ENCODE measurements around the gene AMN1. TPM values are rescaled to one million over a fixed set of nuclear protein-coding genes. Genes with fewer than 3 reads are reported as not detected.

The AMN1 gene
- total RNA-seq, 1 experiment from 2014 or later, result 26.9 TPM

DNA sequence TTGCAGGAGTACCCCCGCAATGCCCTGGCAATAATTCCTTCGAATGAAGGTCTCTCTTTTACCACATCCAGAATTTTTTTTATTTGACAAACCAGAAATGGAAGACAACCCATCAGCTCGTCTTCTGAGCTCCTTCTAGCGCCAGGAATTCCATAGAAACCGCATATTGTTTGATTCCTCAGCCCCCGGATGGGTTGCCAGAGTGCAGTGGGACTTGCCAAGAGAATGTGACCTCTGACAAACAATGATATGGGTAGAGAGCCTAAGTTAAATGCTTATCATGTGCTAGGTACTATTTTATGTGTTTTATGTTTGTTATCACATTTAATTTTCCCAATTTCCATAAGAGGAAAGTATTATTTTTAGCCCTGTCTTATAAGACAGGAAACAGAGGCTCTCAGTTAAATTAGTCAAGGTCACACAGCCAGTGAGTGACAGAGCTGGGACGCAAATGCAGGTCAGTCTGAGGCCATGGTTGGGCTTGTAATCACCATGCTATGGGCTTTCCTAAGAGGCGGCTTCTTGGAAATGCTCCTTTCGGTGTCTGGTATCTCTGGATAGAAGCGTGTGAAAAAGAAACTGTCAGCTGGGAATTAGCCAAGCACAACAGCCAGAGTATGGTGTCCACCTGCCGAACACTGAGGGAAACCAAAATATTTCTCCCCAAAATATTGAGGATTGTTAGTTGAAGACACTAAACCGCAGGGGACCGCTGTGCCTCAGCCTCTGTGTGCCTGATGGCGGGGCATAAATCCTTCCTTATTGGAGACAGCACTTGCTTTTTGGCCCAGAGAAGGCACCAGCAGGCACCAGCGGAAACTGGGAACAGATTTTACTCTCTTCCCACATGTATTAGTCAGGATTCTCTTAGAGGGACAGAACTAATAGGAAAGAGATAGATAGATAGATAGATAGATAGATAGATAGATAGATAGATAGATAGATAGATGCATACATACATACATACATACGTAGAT, 98.8 kb downstream of the AMN1 start:
- Histone ChIP-seq H3K36me3 (ENCODE audit: control insufficient read depth in 1 of 2, insufficient read depth in 2 of 2, low read length in 2 of 2) (no peaks in the 10 kb centered on the region), H3K4me2 (ENCODE audit: low read length) (no peak overlapping the region), H3K79me2 (ENCODE audit: insufficient read depth, low read length) (no peaks in the 10 kb centered on the region), H3K4me3 (replicated peaks in 1 of 2; ENCODE audit: low read depth in 1 of 2, low read length in 2 of 2) (no peak overlapping the region), H3K9ac (ENCODE audit: low read length) (no peak overlapping the region), H4K20me1 (ENCODE audit: insufficient read depth) (no peaks in the 10 kb centered on the region), H2AFZ (ENCODE audit: low read depth, low read length, poor library complexity, severe bottlenecking) (no peak overlapping the region), H3K27me3 (ENCODE audit: insufficient read depth, low read length) (no peaks in the 10 kb centered on the region), H3K27ac (ENCODE audit: low read depth, low read length) (no peak overlapping the region), H3K9me2 (ENCODE audit: insufficient read depth) (no peaks in the 10 kb centered on the region), H3K9me3 (ENCODE audit: control insufficient read depth in 1 of 2, insufficient read depth in 1 of 2, low read depth in 1 of 2, low read length in 2 of 2) (no peaks in the 10 kb centered on the region), H3K4me1 (ENCODE audit: control insufficient read depth in 1 of 2, insufficient read depth in 2 of 2, low read length in 2 of 2) (peaks cover 0 to 4% of the 10 kb centered on the region in 2 experiments; a peak in 1 of 4 replicates)
- ATAC-seq (no peak), DNase-seq (ENCODE audit: low read depth, low spot score) (no peak)
- no peak for TF ChIP-seq MAX (IDR thresholded peaks at IDR 0.05)
- no peak for TF ChIP-seq EZH2phosphoT487 (IDR thresholded peaks at IDR 0.05; ENCODE audit: borderline replicate concordance)
- TF ChIP-seq ATF3 (IDR thresholded peaks at IDR 0.05), result no peak
- no peak for TF ChIP-seq POLR2A (IDR thresholded peaks at IDR 0.05; ENCODE audit: borderline replicate concordance, extremely low read depth, insufficient read depth, insufficient read length)
- no peak for TF ChIP-seq YY1 (IDR thresholded peaks at IDR 0.05; ENCODE audit: extremely low read depth, insufficient replicate concordance, low read depth, low read length)
- TF ChIP-seq CTCF (IDR thresholded peaks at IDR 0.05 in 2 of 3, conservative IDR thresholded peaks at IDR 0.05 in 1 of 3; ENCODE audit: borderline replicate concordance in 1 of 3, insufficient read depth in 1 of 3, low read depth in 2 of 3, low read length in 2 of 3), result no peak
- TF ChIP-seq FOSL1 (IDR thresholded peaks at IDR 0.05; ENCODE audit: low read depth), result no peak
- no peak for TF ChIP-seq SIN3A (IDR thresholded peaks at IDR 0.05; ENCODE audit: low read depth)
- TF ChIP-seq EGR1 (IDR thresholded peaks at IDR 0.05; ENCODE audit: low read depth), result no peak
- TF ChIP-seq SRF (IDR thresholded peaks at IDR 0.05; ENCODE audit: low read depth), result no peak
- TF ChIP-seq SP1 (IDR thresholded peaks at IDR 0.05; ENCODE audit: low read depth), result no peak
- TF ChIP-seq TCF7L2 (IDR thresholded peaks at IDR 0.05; ENCODE audit: borderline replicate concordance, extremely low read depth, insufficient read depth, insufficient read length), result no peak
- TF ChIP-seq ZNF274 (IDR thresholded peaks at IDR 0.05; ENCODE audit: low read depth, low read length), result no peak
- RAD21 ChIA-PET (ENCODE audit: low non-redundant PET in 1 of 2, low total read pairs in 2 of 2, uncharacterized antibody in 2 of 2, unreplicated experiment in 2 of 2), result no interaction called here
- POLR2A ChIA-PET, result no interaction called here
- intact Hi-C loops (cut with micrococcal nuclease), result loop anchor here (10.0 kb wide), 1 partner anchor 785 kb away; no protein-coding TSS in a partner anchor
- CTCF ChIA-PET, result no interaction called here
- BruUV-seq (replicated peaks), result no TSS peak
